ENCODE results near the gene STRIP1. TPM values are rescaled to one million over a fixed set of nuclear protein-coding genes. Genes with fewer than 3 reads are reported as not detected.

The STRIP1 gene
- total RNA-seq, 2 experiments from 2014 or later, result 42.2 to 45.5 TPM

DNA sequence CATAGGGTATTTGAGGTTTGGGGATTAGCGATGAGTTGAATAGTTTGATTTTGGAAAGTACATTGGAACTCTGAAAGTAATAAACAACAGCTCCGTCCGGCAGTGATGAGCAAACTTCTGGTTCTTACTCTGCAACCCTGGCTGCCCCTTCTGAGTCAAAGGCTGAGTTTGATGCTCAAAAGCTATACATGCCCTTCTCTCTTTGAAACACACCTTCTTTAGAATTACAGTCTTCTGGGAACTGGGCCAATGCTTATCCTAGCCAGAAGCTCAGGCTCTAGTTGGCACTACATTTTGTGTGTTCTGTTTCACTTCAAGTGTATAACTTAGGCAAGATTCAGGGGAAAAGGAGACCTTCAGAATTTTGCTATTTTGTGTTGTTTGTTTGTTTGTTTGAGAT is 40.5 kb upstream of the STRIP1 start:
- CTCF ChIA-PET (ENCODE audit: unreplicated experiment), result no interaction called here
- H4K20me1 ChIP-seq (ENCODE audit: insufficient read depth, low read length), result no peaks in the 10 kb centered on the region
- no peaks in the 10 kb centered on the region for H3K9me2 ChIP-seq (ENCODE audit: insufficient read depth, low read length)
- H3K36me3 ChIP-seq (ENCODE audit: insufficient read depth, low read length), result peaks cover 8% of the 10 kb centered on the region; the same call in 1 of the 2 replicates
- H2AFZ ChIP-seq (ENCODE audit: low read length), result no peak overlapping the region
- TF ChIP-seq, protein P1, sequence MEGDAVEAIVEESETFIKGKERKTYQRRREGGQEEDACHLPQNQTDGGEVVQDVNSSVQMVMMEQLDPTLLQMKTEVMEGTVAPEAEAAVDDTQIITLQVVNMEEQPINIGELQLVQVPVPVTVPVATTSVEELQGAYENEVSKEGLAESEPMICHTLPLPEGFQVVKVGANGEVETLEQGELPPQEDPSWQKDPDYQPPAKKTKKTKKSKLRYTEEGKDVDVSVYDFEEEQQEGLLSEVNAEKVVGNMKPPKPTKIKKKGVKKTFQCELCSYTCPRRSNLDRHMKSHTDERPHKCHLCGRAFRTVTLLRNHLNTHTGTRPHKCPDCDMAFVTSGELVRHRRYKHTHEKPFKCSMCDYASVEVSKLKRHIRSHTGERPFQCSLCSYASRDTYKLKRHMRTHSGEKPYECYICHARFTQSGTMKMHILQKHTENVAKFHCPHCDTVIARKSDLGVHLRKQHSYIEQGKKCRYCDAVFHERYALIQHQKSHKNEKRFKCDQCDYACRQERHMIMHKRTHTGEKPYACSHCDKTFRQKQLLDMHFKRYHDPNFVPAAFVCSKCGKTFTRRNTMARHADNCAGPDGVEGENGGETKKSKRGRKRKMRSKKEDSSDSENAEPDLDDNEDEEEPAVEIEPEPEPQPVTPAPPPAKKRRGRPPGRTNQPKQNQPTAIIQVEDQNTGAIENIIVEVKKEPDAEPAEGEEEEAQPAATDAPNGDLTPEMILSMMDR (conservative IDR thresholded peaks at IDR 0.05; ENCODE audit: low read length), result no peak
- no peak for TF ChIP-seq EZH2phosphoT487 (IDR thresholded peaks at IDR 0.05; ENCODE audit: borderline replicate concordance, low read depth, low read length)
- no TSS peak for BruUV-seq (replicated peaks)
- no peak overlapping the region for H3K4me3 ChIP-seq (ENCODE audit: low read depth, low read length, poor library complexity, severe bottlenecking)
- H3K4me1 ChIP-seq (ENCODE audit: insufficient read depth, low read length, poor library complexity, severe bottlenecking), result peaks cover 16% of the 10 kb centered on the region
- POLR2A ChIA-PET, result no interaction called here
- DNase-seq (ENCODE audit: low spot score), result no peak
- H3K9me3 ChIP-seq (ENCODE audit: low read length), result no peaks in the 10 kb centered on the region
- no peak overlapping the region for H3K27ac ChIP-seq (ENCODE audit: low read depth, low read length, poor library complexity, severe bottlenecking)
- intact Hi-C loops (cut with micrococcal nuclease; ENCODE audit: unreplicated experiment), result no loop called here
- peaks cover 8% of the 10 kb centered on the region; the same call in 1 of the 2 replicates for H3K79me2 ChIP-seq (ENCODE audit: insufficient read depth, low read depth, low read length)
- H3K4me2 ChIP-seq (ENCODE audit: low read length), result no peak overlapping the region

DNA sequence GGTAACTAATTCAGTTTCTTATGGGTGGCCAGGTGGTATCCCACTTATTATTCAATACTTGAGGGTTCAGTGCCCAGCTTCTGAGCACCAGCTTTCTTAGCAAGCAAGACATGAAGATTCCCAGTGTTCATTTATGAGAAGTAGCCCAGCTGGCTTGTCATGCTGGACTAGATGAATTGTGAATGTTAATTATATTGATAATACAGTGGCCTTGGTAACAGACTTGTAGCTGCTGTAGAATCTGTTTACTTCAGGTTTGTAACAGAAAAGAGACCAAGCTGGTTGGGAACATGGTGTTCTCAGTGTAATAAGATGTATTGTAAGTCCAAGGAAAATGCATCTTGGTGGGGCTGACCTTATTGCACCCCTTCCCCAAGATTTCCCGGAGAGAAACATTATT is 39.8 kb upstream of the STRIP1 start:
- no peak for DNase-seq (ENCODE audit: low spot score)
- Histone ChIP-seq H3K4me2 (ENCODE audit: low read length) (no peak overlapping the region), H3K36me3 (ENCODE audit: insufficient read depth, low read length) (peaks cover 8% of the 10 kb centered on the region; the same call in 1 of the 2 replicates), H3K9me3 (ENCODE audit: low read length) (no peaks in the 10 kb centered on the region), H4K20me1 (ENCODE audit: insufficient read depth, low read length) (no peaks in the 10 kb centered on the region), H3K9me2 (ENCODE audit: insufficient read depth, low read length) (no peaks in the 10 kb centered on the region), H3K27ac (ENCODE audit: low read depth, low read length, poor library complexity, severe bottlenecking) (no peak overlapping the region), H3K4me3 (ENCODE audit: low read depth, low read length, poor library complexity, severe bottlenecking) (no peak overlapping the region), H2AFZ (ENCODE audit: low read length) (no peak overlapping the region), H3K4me1 (ENCODE audit: insufficient read depth, low read length, poor library complexity, severe bottlenecking) (peaks cover 13% of the 10 kb centered on the region), H3K79me2 (ENCODE audit: insufficient read depth, low read depth, low read length) (peaks cover 8% of the 10 kb centered on the region; the same call in 1 of the 2 replicates)
- POLR2A ChIA-PET, result no interaction called here
- intact Hi-C loops (cut with micrococcal nuclease; ENCODE audit: unreplicated experiment), result no loop called here
- CTCF ChIA-PET (ENCODE audit: unreplicated experiment), result no interaction called here
- BruUV-seq (replicated peaks), result no TSS peak
- TF ChIP-seq EZH2phosphoT487 (IDR thresholded peaks at IDR 0.05; ENCODE audit: borderline replicate concordance, low read depth, low read length), result no peak
- TF ChIP-seq, protein P1 (conservative IDR thresholded peaks at IDR 0.05; ENCODE audit: low read length), result no peak

DNA sequence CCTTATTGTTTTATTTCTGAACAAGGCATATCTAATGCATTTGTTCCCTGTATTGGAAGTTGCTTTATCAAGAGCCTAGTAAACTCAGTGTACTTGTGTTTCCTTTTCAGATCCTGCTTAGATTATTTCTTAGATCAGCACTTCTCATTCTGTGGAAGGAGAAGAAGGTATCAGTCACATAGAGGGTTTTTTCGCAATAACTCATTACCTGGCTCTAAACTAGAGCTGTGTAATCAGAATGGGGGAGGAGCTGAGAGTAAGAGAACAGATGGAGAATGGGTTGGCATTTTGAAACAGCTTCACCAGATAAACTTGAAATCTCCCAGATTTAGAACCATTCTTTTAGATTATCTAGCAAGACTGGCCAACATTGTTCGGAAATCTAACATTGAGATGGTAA is 38.9 kb upstream of the STRIP1 start:
- no peak for TF ChIP-seq EZH2phosphoT487 (IDR thresholded peaks at IDR 0.05; ENCODE audit: borderline replicate concordance, low read depth, low read length)
- TF ChIP-seq, protein P1 (conservative IDR thresholded peaks at IDR 0.05; ENCODE audit: low read length), result no peak
- no peaks in the 10 kb centered on the region for H4K20me1 ChIP-seq (ENCODE audit: insufficient read depth, low read length)

More for the DNA sequence above, 38.9 kb upstream of the STRIP1 start:
- Histone ChIP-seq H2AFZ (ENCODE audit: low read length) (no peak overlapping the region), H3K4me1 (ENCODE audit: insufficient read depth, low read length, poor library complexity, severe bottlenecking) (peaks cover 4% of the 10 kb centered on the region), H3K79me2 (ENCODE audit: insufficient read depth, low read depth, low read length) (peaks cover 3% of the 10 kb centered on the region; the same call in 1 of the 2 replicates), H3K4me2 (ENCODE audit: low read length) (no peak overlapping the region), H3K9me3 (ENCODE audit: low read length) (no peaks in the 10 kb centered on the region), H3K4me3 (ENCODE audit: low read depth, low read length, poor library complexity, severe bottlenecking) (no peak overlapping the region), H3K9me2 (ENCODE audit: insufficient read depth, low read length) (no peaks in the 10 kb centered on the region), H3K27ac (ENCODE audit: low read depth, low read length, poor library complexity, severe bottlenecking) (no peak overlapping the region), H3K36me3 (ENCODE audit: insufficient read depth, low read length) (peaks cover 8% of the 10 kb centered on the region; the same call in 1 of the 2 replicates)
- ChIA-PET POLR2A (no interaction called here), CTCF (ENCODE audit: unreplicated experiment) (no interaction called here)
- no peak for DNase-seq (ENCODE audit: low spot score)
- intact Hi-C loops (cut with micrococcal nuclease; ENCODE audit: unreplicated experiment), result no loop called here
- no TSS peak for BruUV-seq (replicated peaks)
